ENCODE measurements around the gene GLYAT.

Gene GLYAT

GRCh38 chr11:58676563-58677135, 55.1 kb downstream of the GLYAT start:
- DNase-seq = no peak

DNA sequence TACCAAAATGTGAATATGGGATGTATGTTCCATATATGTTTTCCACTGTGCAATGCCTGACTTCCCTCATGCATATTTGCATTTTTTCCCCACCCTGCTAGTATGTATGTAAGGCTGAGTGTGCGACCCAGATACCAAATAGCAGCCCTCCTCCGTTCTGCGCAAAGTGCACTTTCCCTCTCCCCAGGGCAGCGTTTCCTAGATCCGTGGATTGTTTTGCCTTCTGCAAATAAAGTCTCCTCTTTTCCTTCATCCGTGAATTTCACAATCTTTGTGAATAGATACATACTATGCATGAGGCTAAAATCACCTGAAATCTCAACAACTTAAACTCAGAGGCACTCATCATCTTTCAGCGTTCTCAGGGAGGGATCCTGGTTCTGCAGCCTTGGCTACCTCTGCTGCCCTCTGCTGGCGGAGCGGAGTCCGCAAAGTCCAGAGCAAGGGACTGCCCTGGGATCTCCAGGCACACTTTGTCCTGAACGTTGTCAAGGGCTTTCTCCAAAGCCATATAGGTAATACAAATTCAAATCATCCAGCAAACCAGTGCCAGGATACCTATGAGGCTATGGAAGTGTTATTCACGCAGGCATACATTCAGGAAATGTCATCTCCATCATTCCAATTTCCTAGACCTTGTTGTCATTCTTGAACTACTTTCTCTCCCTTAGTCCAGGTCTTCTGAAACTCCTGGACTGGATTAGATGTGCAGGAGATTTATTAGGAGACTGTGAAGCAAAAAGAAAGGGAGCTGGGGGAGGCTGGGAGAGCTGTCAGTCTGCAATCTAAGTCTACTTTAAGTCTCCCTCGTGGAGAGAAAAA, 56.2 kb downstream of the GLYAT start:
- peak; percentile 17 for DNase-seq

DNA sequence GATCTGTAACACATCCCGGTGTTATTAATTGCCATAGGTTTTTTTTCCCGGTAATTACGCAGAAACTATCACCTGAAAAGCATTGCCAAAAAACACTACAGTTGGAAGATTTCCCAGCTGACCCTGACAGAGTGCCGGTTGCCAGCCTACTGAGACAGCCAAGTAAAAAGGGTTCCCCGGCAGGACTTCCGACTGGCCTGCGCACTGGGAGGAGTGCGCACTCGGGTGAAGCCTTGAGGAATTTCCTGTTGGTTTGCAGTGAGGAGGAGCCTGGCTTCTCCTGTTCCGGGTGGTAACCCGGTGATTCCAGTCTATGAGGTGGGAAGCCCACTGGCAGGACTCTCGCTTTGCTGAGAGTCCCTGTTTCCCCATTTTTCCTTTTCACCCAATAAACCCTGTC, 57.1 kb downstream of the GLYAT start:
- DNase-seq = no peak

DNA sequence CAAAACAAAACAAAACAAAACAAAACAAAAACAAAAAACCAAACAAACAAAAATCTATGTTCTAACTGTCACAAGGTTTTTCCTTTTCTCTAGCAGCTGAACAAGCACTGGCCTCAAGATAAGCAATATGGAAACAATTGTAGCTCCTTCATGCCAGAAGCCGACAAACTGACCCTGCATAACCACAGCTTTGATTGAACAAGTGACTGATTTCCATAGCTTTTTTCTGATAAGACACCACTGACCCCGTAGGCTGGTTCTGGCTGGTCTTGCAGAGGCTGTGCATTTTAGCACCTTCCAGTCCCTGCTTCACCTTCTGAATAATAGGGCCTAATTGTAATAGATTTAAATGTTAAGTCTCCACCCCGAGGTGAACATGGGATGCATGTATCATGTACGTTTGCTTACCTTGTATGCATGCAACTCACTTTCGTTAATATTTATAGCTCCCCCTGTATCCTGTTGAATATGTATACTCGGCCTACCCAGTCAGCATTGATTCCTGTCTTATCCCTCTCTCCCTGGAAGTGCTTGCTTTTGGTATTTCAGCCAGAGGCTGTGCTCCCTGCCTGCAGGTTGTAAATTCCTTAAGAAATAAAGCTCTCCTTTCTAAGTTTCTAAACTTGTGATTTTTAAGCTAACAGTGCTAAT, 59.6 kb downstream of the GLYAT start:
- no peak for DNase-seq

- DNase-seq = no peak
Observed at GRCh38 chr11:58659910-58660570, 71.7 kb downstream of the GLYAT start.

DNA sequence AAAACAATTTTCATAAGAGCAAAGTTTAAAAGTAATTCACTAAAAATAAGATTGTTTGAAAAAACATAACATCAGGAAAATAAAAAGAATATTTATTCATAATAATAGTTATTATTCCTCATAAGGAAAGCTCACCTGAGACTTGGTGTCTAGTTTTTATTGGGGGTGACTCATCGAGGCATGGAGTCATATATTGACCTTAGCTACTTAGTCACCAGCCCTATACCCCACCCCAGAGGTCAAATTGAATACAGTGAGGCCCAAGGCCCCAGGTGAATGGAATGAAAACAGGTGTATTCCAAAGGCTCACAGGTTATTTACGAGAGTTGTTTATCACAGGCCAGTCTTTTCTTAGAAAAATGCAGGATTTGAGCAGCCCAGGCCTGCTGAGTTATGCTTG, 72.3 kb downstream of the GLYAT start:
- DNase-seq = no peak
